Tibial nerve (tissue), 4 donors: ENCODE results near the gene HOXA11. TPM values are rescaled to one million over a fixed set of nuclear protein-coding genes. Genes with fewer than 3 reads are reported as not detected.

Experiments used
- DNase-seq, 2 donors: peaks; one replicate each; pipeline ENCODE4 v3.0.0-alpha.2; 2019; ENCODE audit warnings: low spot score in 2 of 2
- H3K27ac ChIP-seq, 4 donors: fragments of 200-600 bp; sonication (generic) in 3 of 4; one replicate each; pipeline ENCODE4 v1.5.1; 2017 to 2019; ENCODE audit warnings: mild to moderate bottlenecking in 1 of 4
- H3K27me3 ChIP-seq, 2 donors: fragments of 200-600 bp; sonication (generic) in 1 of 2; one replicate each; pipeline versions ENCODE4 v1.5.1 to v1.6.0; 2017 to 2019
- H3K36me3 ChIP-seq, 3 donors: fragments of 200-600 bp; sonication (generic); one replicate each; pipeline ENCODE4 v1.5.1; 2018 to 2019
- H3K4me1 ChIP-seq, 4 donors: fragments of 200-600 bp; sonication (generic) in 3 of 4; one replicate each; pipeline ENCODE4 v1.5.1; 2017 to 2019
- H3K4me3 ChIP-seq, 4 donors: fragments of 200-600 bp; sonication (generic) in 3 of 4; one replicate each; pipeline ENCODE4 v1.5.1; 2017 to 2019; ENCODE audit warnings: mild to moderate bottlenecking in 1 of 4, moderate library complexity in 1 of 4
- H3K9me3 ChIP-seq, 4 donors: fragments of 200-600 bp; sonication (generic) in 3 of 4; one replicate each; pipeline ENCODE4 v1.5.1; 2017 to 2019
- EP300 ChIP-seq, 2 donors: sonication (generic); formaldehyde crosslinking; IDR thresholded peaks; one replicate each; pipeline ENCODE4 v1.6.1; 2017; ENCODE audit warnings: antibody characterized with exemption in 2 of 2, mild to moderate bottlenecking in 1 of 2
- POLR2A ChIP-seq, 2 donors: fragments of 450-650 bp; IDR thresholded peaks; one replicate each; pipeline ENCODE4 v1.6.1; 2017; ENCODE audit warnings: antibody characterized with exemption in 2 of 2, mild to moderate bottlenecking in 2 of 2, moderate library complexity in 2 of 2
- WGBS, 2 donors: methylation state at CpG; one replicate each; pipeline ENCODE4 v1.1.5; 2018; 5-methylcytosine and 5-hydroxymethylcytosine counted together
- total RNA-seq, 4 donors: library from RNA; depleted of rRNA; stranded (reverse); fragments of >200 nt; gene quantifications; one replicate each; pipeline ENCODE4 v1.1.0, GENCODE V29; 2016
- TF ChIP-seq, protein P1 (sequence below), 5 experiments: fragments of 200-600 bp in 3 of 5; fragments of 450-650 bp in 2 of 5; sonication (generic) in 3 of 5; IDR thresholded peaks; one replicate each; pipeline ENCODE4 v1.5.1; 2016 to 2019; ENCODE audit warnings: antibody characterized with exemption in 5 of 5, mild to moderate bottlenecking in 3 of 5, moderate library complexity in 2 of 5

Gene HOXA11
- total RNA-seq, 4 donors from 2014 or later, result 5.0 to 13.2 (median 9.5) TPM

DNA sequence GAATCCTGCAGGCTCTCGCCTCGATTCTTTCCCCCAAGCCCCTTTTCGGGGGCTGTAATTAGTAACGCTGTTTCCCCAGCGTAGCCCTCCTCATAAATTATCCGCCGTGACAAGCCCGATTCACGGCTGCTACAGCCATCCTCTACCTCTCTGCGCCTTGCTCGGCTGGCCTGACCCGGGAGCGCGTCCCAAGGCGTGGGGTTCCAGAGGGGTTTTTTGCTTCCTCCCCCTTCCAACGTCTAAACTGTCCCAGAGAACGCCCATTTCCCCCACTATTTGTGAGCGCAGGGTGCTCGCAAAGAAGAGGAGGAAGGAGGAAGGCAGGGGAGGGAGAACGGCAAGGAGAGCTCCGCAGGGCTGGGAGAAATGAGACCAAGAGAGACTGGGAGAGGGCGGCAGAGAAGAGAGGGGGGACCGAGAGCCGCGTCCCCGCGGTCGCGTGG is 42.4 kb downstream of the HOXA11 start:
- H3K9me3 ChIP-seq, result no peaks in the 10 kb centered on the region
- peaks cover 0 to 58% (median 2%) of the 10 kb centered on the region in 4 donors for H3K4me1 ChIP-seq
- H3K36me3 ChIP-seq, result peaks cover 0 to 33% (median 0%) of the 10 kb centered on the region in 3 donors
- 26 to 43% methylated on average over 29 of the region's 29 CpGs for WGBS, 2 donors
- H3K4me3 ChIP-seq, result peak overlapping the region; percentile 28 to 54 (median 44)
- DNase-seq, result no peak
- H3K27me3 ChIP-seq, result peaks cover 0 to 89% of the 10 kb centered on the region in 2 donors
- TF ChIP-seq POLR2A (IDR thresholded peaks at IDR 0.05), result no peak
- TF ChIP-seq, protein P1, sequence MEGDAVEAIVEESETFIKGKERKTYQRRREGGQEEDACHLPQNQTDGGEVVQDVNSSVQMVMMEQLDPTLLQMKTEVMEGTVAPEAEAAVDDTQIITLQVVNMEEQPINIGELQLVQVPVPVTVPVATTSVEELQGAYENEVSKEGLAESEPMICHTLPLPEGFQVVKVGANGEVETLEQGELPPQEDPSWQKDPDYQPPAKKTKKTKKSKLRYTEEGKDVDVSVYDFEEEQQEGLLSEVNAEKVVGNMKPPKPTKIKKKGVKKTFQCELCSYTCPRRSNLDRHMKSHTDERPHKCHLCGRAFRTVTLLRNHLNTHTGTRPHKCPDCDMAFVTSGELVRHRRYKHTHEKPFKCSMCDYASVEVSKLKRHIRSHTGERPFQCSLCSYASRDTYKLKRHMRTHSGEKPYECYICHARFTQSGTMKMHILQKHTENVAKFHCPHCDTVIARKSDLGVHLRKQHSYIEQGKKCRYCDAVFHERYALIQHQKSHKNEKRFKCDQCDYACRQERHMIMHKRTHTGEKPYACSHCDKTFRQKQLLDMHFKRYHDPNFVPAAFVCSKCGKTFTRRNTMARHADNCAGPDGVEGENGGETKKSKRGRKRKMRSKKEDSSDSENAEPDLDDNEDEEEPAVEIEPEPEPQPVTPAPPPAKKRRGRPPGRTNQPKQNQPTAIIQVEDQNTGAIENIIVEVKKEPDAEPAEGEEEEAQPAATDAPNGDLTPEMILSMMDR (IDR thresholded peaks at IDR 0.05), result no peak
- no peak for TF ChIP-seq EP300 (IDR thresholded peaks at IDR 0.05)
- peak overlapping the region; percentile 25 to 83 (median 76) for H3K27ac ChIP-seq

DNA sequence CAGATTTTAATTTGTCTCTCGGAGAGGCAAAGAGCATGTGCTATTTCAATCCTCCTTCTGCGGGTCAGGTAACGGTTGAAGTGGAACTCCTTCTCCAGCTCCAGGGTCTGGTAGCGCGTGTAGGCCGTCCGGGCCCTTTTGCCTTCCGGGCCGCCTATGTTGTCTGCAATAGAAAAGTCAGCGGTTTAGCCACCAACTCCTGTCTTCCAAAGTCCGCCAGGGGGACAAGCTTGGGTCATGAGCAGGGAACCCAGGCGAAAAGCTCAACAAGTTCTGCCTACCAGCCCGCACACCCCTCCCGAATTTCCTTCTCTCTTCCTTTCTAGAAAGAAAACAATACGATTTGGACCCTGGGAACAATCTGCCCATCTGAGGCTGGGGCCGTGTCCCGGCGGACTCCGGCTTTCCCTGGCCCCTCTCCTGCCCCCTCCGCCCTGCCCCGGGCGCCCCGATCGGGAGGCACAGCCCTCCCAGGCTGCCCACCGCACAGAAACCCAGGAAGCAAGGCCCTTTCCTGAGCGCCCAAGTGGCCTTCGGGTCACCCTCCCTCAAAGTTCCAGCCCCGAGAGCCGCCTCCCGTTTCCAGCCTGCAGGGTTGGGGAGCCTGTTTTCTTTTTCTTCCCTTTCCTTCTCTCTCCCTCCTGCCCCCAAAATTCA is 43.0 kb downstream of the HOXA11 start:
- peaks cover 0 to 58% (median 4%) of the 10 kb centered on the region in 4 donors for H3K4me1 ChIP-seq
- H3K27ac ChIP-seq, result peak overlapping the region; percentile 25 to 83 (median 76)

DNA sequence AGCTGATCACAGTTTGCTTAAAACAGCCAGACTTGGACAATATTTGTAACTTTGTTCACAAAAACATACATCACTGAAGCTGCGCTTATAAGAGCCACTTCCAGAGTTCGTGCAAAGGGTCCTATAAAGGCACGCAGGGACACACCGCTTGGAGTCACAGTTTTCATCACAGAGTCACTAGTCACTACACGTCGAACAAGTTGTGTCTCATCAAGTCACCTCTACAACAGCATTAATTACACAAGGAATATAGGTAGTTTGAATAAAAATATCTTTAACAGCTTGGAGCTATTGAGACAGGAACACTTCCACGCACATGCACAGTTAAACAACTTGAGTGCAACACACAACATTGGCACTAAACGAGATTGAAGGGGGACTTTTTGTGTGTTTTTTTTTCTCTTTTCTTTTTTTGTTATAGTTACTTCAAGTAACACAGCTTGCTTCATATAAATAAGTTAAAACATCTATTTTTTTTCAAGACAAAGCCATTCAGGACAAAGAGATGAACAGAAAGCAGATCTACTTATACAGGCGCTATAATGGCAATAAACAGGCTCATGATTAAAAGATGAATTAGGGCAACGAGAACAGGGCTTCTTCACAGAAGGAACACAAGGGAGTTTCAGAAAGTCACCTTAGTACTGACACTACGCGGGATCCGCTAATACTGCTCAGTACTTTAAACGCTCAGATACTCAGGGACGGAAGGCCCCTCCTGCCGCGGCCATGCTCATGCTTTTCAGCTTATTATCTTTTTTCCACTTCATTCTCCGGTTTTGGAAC is 43.7 kb downstream of the HOXA11 start:
- WGBS, 2 donors, result 85 to 91% methylated on average over 18 of the region's 18 CpGs
- peaks cover 0 to 85% of the 10 kb centered on the region in 2 donors for H3K27me3 ChIP-seq

More for the DNA sequence above, 43.0 kb downstream of the HOXA11 start:
- DNase-seq, result no peak
- WGBS, 2 donors, result 43 to 70% methylated on average over 30 of the region's 30 CpGs
- Histone ChIP-seq H3K4me3 (peak overlapping the region; percentile 28 to 54 (median 44)), H3K9me3 (no peaks in the 10 kb centered on the region), H3K36me3 (peaks cover 0 to 33% (median 0%) of the 10 kb centered on the region in 3 donors), H3K27me3 (peaks cover 0 to 85% of the 10 kb centered on the region in 2 donors)
- TF ChIP-seq, protein P1 (IDR thresholded peaks at IDR 0.05), result no peak
- TF ChIP-seq POLR2A (IDR thresholded peaks at IDR 0.05) (no peak), EP300 (IDR thresholded peaks at IDR 0.05) (no peak)

DNA sequence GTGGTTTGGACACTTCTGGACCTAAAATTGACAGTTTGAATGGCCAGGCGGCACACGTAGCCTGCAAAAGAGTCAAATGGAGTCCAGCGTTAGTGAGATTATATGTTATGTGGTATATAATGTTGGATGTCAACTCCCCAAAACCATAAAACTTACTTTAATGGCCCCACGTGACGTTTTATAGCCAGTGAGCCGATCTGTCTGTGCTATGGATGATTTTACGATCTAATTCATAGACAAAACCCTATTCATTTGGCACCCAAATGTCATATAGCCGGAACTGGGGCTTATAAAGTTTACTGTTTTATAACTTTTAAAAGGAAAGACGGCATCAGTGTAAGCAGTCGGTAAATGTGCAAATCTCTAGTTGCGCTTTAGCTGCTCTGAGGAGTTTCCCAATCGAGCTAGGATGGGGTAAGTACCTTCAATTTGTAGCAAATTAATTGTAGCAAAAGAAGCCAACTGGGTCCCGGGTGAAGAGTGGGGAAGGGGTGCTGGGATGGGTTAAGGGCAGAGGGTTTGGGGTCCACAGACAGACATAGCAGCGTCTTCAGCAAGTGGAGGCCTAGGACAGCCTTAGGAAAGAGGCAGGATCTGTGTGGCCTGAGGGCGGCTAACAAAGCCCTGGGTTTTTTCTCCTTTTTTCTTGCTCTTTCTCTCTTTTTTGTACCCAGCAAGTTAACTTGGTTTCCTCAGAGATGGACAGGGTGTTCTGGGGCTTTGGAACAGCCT is 44.7 kb downstream of the HOXA11 start:
- Histone ChIP-seq H3K4me1 (peaks cover 0 to 68% (median 15%) of the 10 kb centered on the region in 4 donors), H3K27ac (peak overlapping the region in 3 of 4 donors; percentile 74 to 77 (median 76)), H3K36me3 (peaks cover 0 to 30% (median 0%) of the 10 kb centered on the region in 3 donors), H3K9me3 (no peaks in the 10 kb centered on the region), H3K27me3 (peaks cover 0 to 85% of the 10 kb centered on the region in 2 donors), H3K4me3 (peak overlapping the region in 1 of 4 donors; percentile 28)
- DNase-seq, result no peak
- no peak for TF ChIP-seq POLR2A (IDR thresholded peaks at IDR 0.05)
- TF ChIP-seq, protein P1 (IDR thresholded peaks at IDR 0.05), result no peak
- no peak for TF ChIP-seq EP300 (IDR thresholded peaks at IDR 0.05)
- WGBS, 2 donors, result 77 to 89% methylated on average over 15 of the region's 15 CpGs

More for the DNA sequence above, 43.7 kb downstream of the HOXA11 start:
- Histone ChIP-seq H3K4me1 (peaks cover 0 to 60% (median 8%) of the 10 kb centered on the region in 4 donors), H3K36me3 (peaks cover 0 to 33% (median 0%) of the 10 kb centered on the region in 3 donors), H3K27ac (peak overlapping the region in 3 of 4 donors; percentile 25 to 77 (median 76)), H3K4me3 (peak overlapping the region in 2 of 4 donors; percentile 28 to 54), H3K9me3 (no peaks in the 10 kb centered on the region)
- no peak for TF ChIP-seq EP300 (IDR thresholded peaks at IDR 0.05)
- no peak for TF ChIP-seq POLR2A (IDR thresholded peaks at IDR 0.05)
- TF ChIP-seq, protein P1 (IDR thresholded peaks at IDR 0.05), result no peak
- no peak for DNase-seq
